HepG2 (cell line): ENCODE data around the gene ANKDD1A. TPM values are rescaled to one million over a fixed set of nuclear protein-coding genes. Genes with fewer than 3 reads are reported as not detected.

Experiments used
- ATAC-seq: fragments of 200-7000 bp; cut with Tn5 transposase; 3 replicates; pipeline ENCODE4 v1.9.1; 2020; ENCODE audit warnings: mild to moderate bottlenecking, moderate library complexity
- BruUV-seq: library from RNA; stranded (reverse); fragments of 400-500 nt; replicated peaks from 2 replicates; lab custom pipeline; 2021; lab: Mats Ljungman, UMichigan
- CTCF ChIA-PET: fragments of 300-600 bp; formaldehyde crosslinking; extraction: SDS; loops from one replicate; lab custom pipeline; 2021; ENCODE audit warnings: low total read pairs, inconsistent platforms, low intra/inter-chr PET ratio; lab: Yijun Ruan, JAX
- POLR2A ChIA-PET: fragments of 350-600 bp; sonication (Branson Sonifier 250); formaldehyde crosslinking; loops from one replicate; lab custom pipeline; 2020; ENCODE audit warnings: antibody characterized with exemption, inconsistent platforms; lab: Yijun Ruan, JAX
- DNase-seq: peaks from one replicate; pipeline ENCODE4 v3.0.0-alpha.2; 2015; ENCODE audit warnings: low spot score
- FAIRE-seq: peaks from 3 replicates; lab custom pipeline; 2011; peaks lifted over from hg19 to GRCh38; lab: Jason Lieb, UNC
- H2AFZ ChIP-seq: one replicate; pipeline ENCODE4 v1.6.1; 2011; ENCODE audit warnings: low read length, inconsistent platforms
- H3K27ac ChIP-seq: fragments of 300-600 bp; 3 replicates; pipeline ENCODE4 v1.8.0; 2011; ENCODE audit warnings: mixed run types, mild to moderate bottlenecking, mixed read lengths, low read length, inconsistent platforms; ENCODE audit not compliant: insufficient read depth; ENCODE audit errors: extremely low read length
- H3K27me3 ChIP-seq, 2 experiments: fragments of 200-600 bp in 1 of 2; 2 replicates in 1 of 2; 3 replicates in 1 of 2; pipeline versions ENCODE4 v1.6.0 to v1.8.0; 2011; ENCODE audit warnings: low read length in 2 of 2, mild to moderate bottlenecking in 2 of 2, moderate library complexity in 2 of 2, inconsistent platforms in 1 of 2; ENCODE audit not compliant: insufficient read depth in 2 of 2, control insufficient read depth in 1 of 2
- H3K36me3 ChIP-seq, 2 experiments: fragments of 200-600 bp in 1 of 2; replicated peaks in 1 of 2; 2 replicates in 1 of 2; 3 replicates in 1 of 2; pipeline versions ENCODE4 v1.5.1 to v1.8.0; 2011; ENCODE audit warnings: low read length in 2 of 2, inconsistent platforms in 1 of 2; ENCODE audit not compliant: insufficient read depth in 2 of 2, control insufficient read depth in 1 of 2
- H3K4me1 ChIP-seq: 2 replicates; pipeline ENCODE4 v1.5.1; 2012; ENCODE audit warnings: low read length, inconsistent platforms; ENCODE audit not compliant: insufficient read depth
- H3K4me2 ChIP-seq: 2 replicates; pipeline ENCODE4 v1.6.0; 2011; ENCODE audit warnings: low read depth, low read length, inconsistent platforms
- H3K4me3 ChIP-seq, 3 experiments: fragments of 200-600 bp in 1 of 3; sonication (generic), shearing (Covaris generic) in 1 of 3; replicated peaks in 1 of 3; 2 replicates each; pipeline ENCODE4 v1.5.1; 2011 to 2016; ENCODE audit warnings: low read length in 3 of 3, inconsistent platforms in 2 of 3, low read depth in 2 of 3, mild to moderate bottlenecking in 2 of 3, control low read depth in 1 of 3, mixed read lengths in 1 of 3; ENCODE audit not compliant: insufficient read depth in 1 of 3
- H3K79me2 ChIP-seq: one replicate; pipeline ENCODE4 v1.6.1; 2011; ENCODE audit warnings: low read length, inconsistent platforms; ENCODE audit not compliant: insufficient read depth
- H3K9ac ChIP-seq: 2 replicates; pipeline ENCODE4 v1.6.0; 2011; ENCODE audit warnings: mild to moderate bottlenecking, low read depth, low read length, inconsistent platforms; ENCODE audit not compliant: insufficient read depth
- H3K9me3 ChIP-seq: 2 replicates; pipeline ENCODE4 v1.5.1; 2012; ENCODE audit warnings: mild to moderate bottlenecking, low read length
- H4K20me1 ChIP-seq: 2 replicates; pipeline ENCODE4 v1.6.0; 2011; ENCODE audit warnings: inconsistent platforms, mild to moderate bottlenecking, low read length, moderate library complexity; ENCODE audit not compliant: insufficient read depth
- AGO2 ChIP-seq: fragments of 200-400 bp; formaldehyde crosslinking; optimal IDR thresholded peaks from 2 replicates; pipeline ENCODE3; 2017; ENCODE audit warnings: mild to moderate bottlenecking, low read depth, low read length, moderate library complexity
- ATF3 ChIP-seq: sonication (generic); formaldehyde crosslinking; IDR thresholded peaks from 2 replicates; pipeline ENCODE4 v1.4.0; 2020; ENCODE audit warnings: missing genetic modification reagents
- CREB3 ChIP-seq: sonication (generic); formaldehyde crosslinking; IDR thresholded peaks from 2 replicates; pipeline ENCODE4 v1.5.0; 2020; ENCODE audit warnings: missing genetic modification reagents
- NFE2L2 ChIP-seq: fragments of 150-350 bp; IDR thresholded peaks from 2 replicates; pipeline ENCODE4 v1.6.1; 2014; ENCODE audit warnings: low read length
- ZC3H13 ChIP-seq: sonication (generic); formaldehyde crosslinking; IDR thresholded peaks from 2 replicates; pipeline ENCODE4 v1.8.1; 2023; ENCODE audit warnings: mild to moderate bottlenecking, missing genetic modification reagents, moderate library complexity
- ZNF180 ChIP-seq: sonication (generic); formaldehyde crosslinking; IDR thresholded peaks from 2 replicates; pipeline ENCODE4 v1.4.0; 2020; ENCODE audit warnings: low read depth, missing genetic modification reagents, borderline replicate concordance
- ZNF75D ChIP-seq: sonication (generic); formaldehyde crosslinking; IDR thresholded peaks from 2 replicates; pipeline ENCODE4 v1.8.1; 2023; ENCODE audit warnings: missing genetic modification reagents, mild to moderate bottlenecking, borderline replicate concordance
- ZNF841 ChIP-seq: sonication (generic); formaldehyde crosslinking; IDR thresholded peaks from 2 replicates; pipeline ENCODE4 v1.8.1; 2023; ENCODE audit warnings: missing genetic modification reagents, borderline replicate concordance
- ZSCAN25 ChIP-seq: sonication (generic); formaldehyde crosslinking; IDR thresholded peaks from 2 replicates; pipeline ENCODE4 v1.8.0; 2022; ENCODE audit warnings: mild to moderate bottlenecking, missing genetic modification reagents
- WGBS: methylation state at CpG from one replicate; pipeline ENCODE4 v1.1.6; 2017; ENCODE audit warnings: low lambda C conversion rate; 5-methylcytosine and 5-hydroxymethylcytosine counted together
- in situ Hi-C: cut with HindIII; loops from 2 replicates; pipeline ENCODE4 v1.10.0; 2017; ENCODE audit warnings: low pct_unique_long_range_greater_than_20kb; ENCODE audit not compliant: extremely low pct_ligation_motif_present
- intact Hi-C: fragments of 100-400 bp; cut with micrococcal nuclease; formaldehyde crosslinking; loops from one replicate; pipeline ENCODE4 v1.10.0; 2022; ENCODE audit not compliant: unreplicated experiment
- polyA plus RNA-seq, 8 experiments: library from polyadenylated mRNA; depleted of rRNA in 3 of 8; stranded (reverse) in 7 of 8; unstranded in 1 of 8; fragments of >200 nt; fragmentation: Illumina TruSeq in 4 of 8; extraction: Trizol in 4 of 8; gene quantifications; 2 replicates each; pipeline versions ENCODE4 v1.2.1 to v1.2.3, GENCODE V29; 2011 to 2016; ENCODE audit warnings: low read depth in 4 of 8, missing spikeins in 1 of 8, mixed read lengths in 1 of 8; ENCODE audit not compliant: insufficient read depth in 1 of 8
- total RNA-seq, 5 experiments: library from RNA; depleted of rRNA; stranded (reverse); fragments of >200 nt; fragmentation: Illumina TruSeq; extraction: Trizol; gene quantifications; 2 replicates each; pipeline ENCODE4 v1.2.3, GENCODE V29; 2016; ENCODE audit warnings: low read depth in 1 of 5

The ANKDD1A gene
- total and polyA plus RNA-seq, 2 of the 13 experiments (the other 11 are each of a cell fraction or from before 2014, with no cell fraction given): 0.11 to 0.48 TPM

DNA sequence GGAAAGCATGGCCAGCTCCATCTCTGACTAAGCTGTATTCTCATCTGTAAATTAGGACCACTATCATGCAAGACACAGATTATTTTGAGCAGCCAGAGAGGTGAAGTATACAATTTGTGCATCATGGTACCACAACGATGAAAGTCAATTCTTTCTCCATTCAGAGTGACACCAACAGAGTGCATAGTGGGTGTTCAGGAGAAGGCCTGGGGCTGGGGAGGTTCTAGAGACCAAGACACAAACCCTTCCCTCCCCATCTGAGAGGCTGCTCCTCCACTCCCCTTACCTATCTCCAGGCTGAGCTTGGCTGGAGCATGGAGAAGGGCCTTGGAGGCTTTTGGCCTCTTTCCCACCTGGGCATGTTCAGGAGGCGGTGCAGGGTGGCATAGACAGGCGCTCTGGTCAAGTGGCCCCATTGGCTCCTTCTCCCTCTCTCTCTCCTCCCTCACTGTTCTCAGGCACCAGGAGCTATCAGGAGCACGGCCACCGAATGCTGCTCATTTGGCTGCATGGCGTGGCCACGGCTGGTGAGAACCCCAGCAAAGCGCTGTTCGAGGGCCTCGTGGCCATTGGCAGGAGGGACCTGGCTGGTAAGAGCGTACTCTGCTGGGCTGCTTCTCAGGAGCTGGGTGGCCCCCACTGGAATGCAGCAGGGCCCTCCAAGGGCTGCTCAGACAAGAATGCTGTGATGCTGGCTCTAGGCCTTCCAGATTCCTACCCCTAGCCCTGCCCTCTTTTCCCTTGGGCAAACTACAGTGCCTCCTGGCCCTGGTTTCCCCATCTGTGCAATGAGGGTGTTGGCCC lies 37.9 kb downstream of the ANKDD1A start:
- intact Hi-C loops (no loop called here), in situ Hi-C loops (no loop called here)
- DNase-seq: no peak
- no peaks in the 10 kb centered on the region for H3K36me3 ChIP-seq
- H3K79me2 ChIP-seq: no peaks in the 10 kb centered on the region
- H3K4me2 ChIP-seq: no peak overlapping the region
- 84% methylated on average over 9 of the region's 11 CpGs for WGBS
- BruUV-seq: no TSS peak
- H3K4me3 ChIP-seq: no peak overlapping the region
- H2AFZ ChIP-seq: no peak overlapping the region
- peak; percentile 50 for ATAC-seq
- H3K9ac ChIP-seq: no peak overlapping the region
- H4K20me1 ChIP-seq: no peaks in the 10 kb centered on the region
- H3K4me1 ChIP-seq: 0 out of 2 replicates have a peak, but pooled peaks cover 7% of the 10 kb centered on the region
- no peak for FAIRE-seq
- ChIA-PET POLR2A (no interaction called here), CTCF (no interaction called here)
- peak; percentile 33 for TF ChIP-seq AGO2
- TF ChIP-seq CREB3 (CRISPR knock-in tag): no peak
- H3K27ac ChIP-seq: no peak overlapping the region
- no peaks in the 10 kb centered on the region for H3K9me3 ChIP-seq
- H3K27me3 ChIP-seq: no peaks in the 10 kb centered on the region

GRCh38 chr15:64950888-64951287 lies 39.2 kb downstream of the ANKDD1A start:
- H3K4me2 ChIP-seq: no peak overlapping the region
- POLR2A ChIA-PET: interaction anchor here (0.6 kb wide), 1 partner anchor 325 kb away, joined by 4 read pairs; no protein-coding TSS in a partner anchor
- BruUV-seq: no TSS peak
- ATAC-seq: no peak; the same call in 2 of the 3 replicates
- WGBS: 55% methylated on average over 6 of the region's 6 CpGs
- H3K9ac ChIP-seq: no peak overlapping the region
- no peak overlapping the region for H2AFZ ChIP-seq
- no peaks in the 10 kb centered on the region for H3K9me3 ChIP-seq
- TF ChIP-seq ZSCAN25 (CRISPR knock-in tag) (no peak), ATF3 (no peak), ZNF75D (CRISPR knock-in tag) (no peak), ZC3H13 (no peak), NFE2L2 (peak; percentile 74), ZNF180 (no peak), ZNF841 (CRISPR knock-in tag) (no peak)
- H3K4me1 ChIP-seq: 0 out of 2 replicates have a peak, but pooled peaks cover 7% of the 10 kb centered on the region
- intact Hi-C loops (no loop called here), in situ Hi-C loops (no loop called here)
- H3K27me3 ChIP-seq: no peaks in the 10 kb centered on the region
- no peak overlapping the region for H3K27ac ChIP-seq
- H3K79me2 ChIP-seq: no peaks in the 10 kb centered on the region
- H4K20me1 ChIP-seq: no peaks in the 10 kb centered on the region
- no peak for DNase-seq
- no peak for FAIRE-seq
- peaks cover under 1 to 3% of the 10 kb centered on the region in 2 experiments; a peak in 2 of 5 replicates for H3K36me3 ChIP-seq
- H3K4me3 ChIP-seq: no peak overlapping the region
- CTCF ChIA-PET: no interaction called here
